HCT116 (cell line): Measurements from ENCODE around the gene PTPN7. TPM values are rescaled to one million over a fixed set of nuclear protein-coding genes. Genes with fewer than 3 reads are reported as not detected.

Source experiments
- ATAC-seq: fragments of 200-7000 bp; cut with Tn5 transposase; 2 replicates; pipeline ENCODE4 v1.9.1; 2020; ENCODE audit warnings: mild to moderate bottlenecking, moderate library complexity
- BruUV-seq: library from RNA; stranded (reverse); fragments of 400-500 nt; replicated peaks from 2 replicates; lab custom pipeline; 2021; lab: Mats Ljungman, UMichigan
- CTCF ChIA-PET: fragments of 300-600 bp; sonication (Branson Sonifier 250); formaldehyde crosslinking; loops from one replicate; lab custom pipeline; 2021; ENCODE audit warnings: antibody characterized with exemption; lab: Charles Lee
- POLR2A ChIA-PET: fragments of 300-600, 350-600 bp; sonication (Branson Sonifier 250); formaldehyde crosslinking; loops from one replicate; lab custom pipeline; 2021; ENCODE audit warnings: antibody characterized with exemption; lab: Charles Lee
- RAD21 ChIA-PET, 2 experiments: fragments of 300-600 bp; sonication (Branson Sonifier 250); formaldehyde crosslinking; loops; one replicate each; lab custom pipeline; 2023; ENCODE audit warnings: low total read pairs in 2 of 2; ENCODE audit not compliant: uncharacterized antibody in 2 of 2, unreplicated experiment in 2 of 2, low non-redundant PET in 1 of 2; lab: Charles Lee
- DNase-seq: peaks from one replicate; pipeline ENCODE4 v3.0.0-alpha.2; 2010; ENCODE audit warnings: low read depth, low spot score
- H2AFZ ChIP-seq: fragments of 200-600 bp; shearing (Covaris generic), sonication (generic); 2 replicates; pipeline ENCODE4 v1.6.1; 2017; ENCODE audit warnings: low read depth, mixed run types, mixed read lengths, antibody characterized with exemption, low read length; ENCODE audit not compliant: poor library complexity, severe bottlenecking
- H3K27ac ChIP-seq: 2 replicates; pipeline ENCODE4 v1.5.1; 2012; ENCODE audit warnings: low read depth, low read length
- H3K27me3 ChIP-seq: fragments of 200-600 bp; sonication (generic); 2 replicates; pipeline ENCODE4 v1.6.1; 2016; ENCODE audit warnings: mixed run types, low read length, mixed read lengths; ENCODE audit not compliant: insufficient read depth
- H3K36me3 ChIP-seq, 2 experiments: fragments of 200-500 bp in 1 of 2; fragments of 200-600 bp in 1 of 2; sonication (Bioruptor generic) in 1 of 2; sonication (generic) in 1 of 2; 2 replicates each; pipeline versions ENCODE4 v1.5.1 to v1.6.1; 2014 to 2016; ENCODE audit warnings: low read length in 2 of 2, inconsistent platforms in 1 of 2, mixed read lengths in 1 of 2, mixed run types in 1 of 2; ENCODE audit not compliant: insufficient read depth in 2 of 2, control insufficient read depth in 1 of 2
- H3K4me1 ChIP-seq, 2 experiments: fragments of 200-600 bp in 1 of 2; sonication (generic) in 1 of 2; 2 replicates each; pipeline versions ENCODE4 v1.5.1 to v1.6.1; 2012 to 2017; ENCODE audit warnings: low read length in 2 of 2, inconsistent platforms in 1 of 2, mild to moderate bottlenecking in 1 of 2, mixed read lengths in 1 of 2, mixed run types in 1 of 2, moderate library complexity in 1 of 2; ENCODE audit not compliant: insufficient read depth in 2 of 2, control insufficient read depth in 1 of 2
- H3K4me2 ChIP-seq: fragments of 200-600 bp; sonication (generic); 2 replicates; pipeline ENCODE4 v1.6.1; 2017; ENCODE audit warnings: mixed run types, low read length, mixed read lengths
- H3K4me3 ChIP-seq, 2 experiments: fragments of 200-600 bp in 1 of 2; sonication (generic) in 1 of 2; replicated peaks in 1 of 2; 2 replicates each; pipeline ENCODE4 v1.5.1; 2011 to 2016; ENCODE audit warnings: low read length in 2 of 2, control low read depth in 1 of 2, low read depth in 1 of 2, mild to moderate bottlenecking in 1 of 2, mixed read lengths in 1 of 2, mixed run types in 1 of 2
- H3K79me2 ChIP-seq: fragments of 200-600 bp; sonication (generic); 2 replicates; pipeline ENCODE4 v1.6.1; 2017; ENCODE audit warnings: mild to moderate bottlenecking, mixed run types, low read length, moderate library complexity, mixed read lengths; ENCODE audit not compliant: insufficient read depth
- H3K9ac ChIP-seq: fragments of 200-600 bp; sonication (generic); 2 replicates; pipeline ENCODE4 v1.6.1; 2016; ENCODE audit warnings: low read length, mixed read lengths
- H3K9me2 ChIP-seq: fragments of 200-600 bp; sonication (generic), shearing (Covaris generic); 2 replicates; pipeline ENCODE4 v1.6.1; 2017; ENCODE audit warnings: mixed run types, mild to moderate bottlenecking, moderate library complexity; ENCODE audit not compliant: insufficient read depth
- H3K9me3 ChIP-seq, 2 experiments: fragments of 200-500 bp in 1 of 2; fragments of 200-600 bp in 1 of 2; sonication (Bioruptor generic) in 1 of 2; sonication (generic) in 1 of 2; 2 replicates each; pipeline ENCODE4 v1.6.1; 2014 to 2017; ENCODE audit warnings: low read length in 2 of 2, mixed read lengths in 2 of 2, inconsistent platforms in 1 of 2, low read depth in 1 of 2, mild to moderate bottlenecking in 1 of 2, mixed run types in 1 of 2, moderate library complexity in 1 of 2; ENCODE audit not compliant: control insufficient read depth in 1 of 2, insufficient read depth in 1 of 2
- H4K20me1 ChIP-seq: fragments of 200-600 bp; sonication (generic), shearing (Covaris generic); 2 replicates; pipeline ENCODE4 v1.6.1; 2017; ENCODE audit warnings: mixed run types, mild to moderate bottlenecking, moderate library complexity; ENCODE audit not compliant: insufficient read depth
- CBX3 ChIP-seq: IDR thresholded peaks from 2 replicates; pipeline ENCODE4 v1.6.1; 2012; ENCODE audit warnings: low read depth
- EZH2phosphoT487 ChIP-seq: fragments of 200-600 bp; IDR thresholded peaks from 2 replicates; pipeline ENCODE4 v1.6.1; 2018; ENCODE audit warnings: antibody characterized with exemption, borderline replicate concordance
- JUND ChIP-seq: IDR thresholded peaks from 2 replicates; pipeline ENCODE4 v1.6.1; 2012
- SRF ChIP-seq: IDR thresholded peaks from 2 replicates; pipeline ENCODE4 v1.6.1; 2012; ENCODE audit warnings: low read depth
- TCF7L2 ChIP-seq: IDR thresholded peaks from 2 replicates; pipeline ENCODE4 v1.7.0; 2011; ENCODE audit warnings: borderline replicate concordance, inconsistent platforms; ENCODE audit not compliant: insufficient read depth, insufficient read length; ENCODE audit errors: extremely low read depth
- ZBTB33 ChIP-seq: IDR thresholded peaks from 2 replicates; pipeline ENCODE4 v1.6.1; 2011; ENCODE audit warnings: mild to moderate bottlenecking, low read length, moderate library complexity; ENCODE audit not compliant: insufficient replicate concordance; ENCODE audit errors: extremely low read depth
- ZFX ChIP-seq: fragments of 450-650 bp; IDR thresholded peaks from 2 replicates; pipeline ENCODE4 v1.6.1; 2017
- ZNF274 ChIP-seq: fragments of 200-500 bp; sonication (Bioruptor generic); IDR thresholded peaks from 2 replicates; pipeline ENCODE4 v1.6.1; 2014; ENCODE audit warnings: mild to moderate bottlenecking, low read depth, low read length, inconsistent platforms
- intact Hi-C: fragments of 100-400 bp; cut with micrococcal nuclease; formaldehyde crosslinking; loops from 2 replicates; pipeline ENCODE4 v1.10.0; 2022
- total RNA-seq: library from RNA; stranded (reverse); gene quantifications from one replicate; pipeline ENCODE4 v1.2.1, GENCODE V29; 2021; ENCODE audit not compliant: unreplicated experiment

Gene PTPN7
- total RNA-seq, 1 experiment from 2014 or later, result 0.76 TPM

- TF ChIP-seq ZBTB33 (no peak), SRF (no peak), CBX3 (no peak)
- TF ChIP-seq, all 23 proteins: peak for 0
These were observed 10.3 kb upstream of the PTPN7 start (continued) for GRCh38 chr1:202170726-202171125.

DNA sequence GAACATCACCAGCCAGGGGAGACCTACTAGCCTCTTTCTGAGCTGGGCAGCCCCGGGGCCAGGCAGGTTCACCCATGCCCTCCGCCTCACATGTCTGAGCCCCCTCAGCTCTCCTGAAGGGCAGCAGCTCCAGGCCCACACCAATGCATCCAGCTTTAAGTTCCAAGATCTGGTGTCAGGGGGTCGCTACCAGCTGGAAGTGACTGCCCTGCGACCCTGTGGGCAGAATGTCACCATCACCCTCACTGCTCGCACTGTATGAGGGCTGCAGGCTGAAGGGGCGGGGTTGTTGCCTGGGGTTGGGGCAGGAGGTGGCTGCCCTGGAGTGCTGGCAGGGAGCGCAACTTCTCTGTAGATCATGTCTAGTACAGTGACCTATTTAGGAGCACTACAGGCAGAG is 8.5 kb upstream of the PTPN7 start:
- Histone ChIP-seq H2AFZ (no peak overlapping the region), H3K79me2 (no peaks in the 10 kb centered on the region), H4K20me1 (no peaks in the 10 kb centered on the region), H3K27ac (no peak overlapping the region), H3K4me2 (no peak overlapping the region), H3K36me3 (no peaks in the 10 kb centered on the region), H3K9ac (no peak overlapping the region), H3K4me3 (no peak overlapping the region), H3K9me3 (no peaks in the 10 kb centered on the region), H3K9me2 (no peaks in the 10 kb centered on the region), H3K4me1 (no peaks in the 10 kb centered on the region), H3K27me3 (no peaks in the 10 kb centered on the region)
- no TSS peak for BruUV-seq
- no peak for DNase-seq
- POLR2A ChIA-PET, result no interaction called here
- RAD21 ChIA-PET, result no interaction called here
- no peak for TF ChIP-seq TCF7L2
- no peak for TF ChIP-seq ZFX
- no peak for TF ChIP-seq ZNF274
- TF ChIP-seq CBX3, result no peak
- TF ChIP-seq JUND, result no peak
- TF ChIP-seq EZH2phosphoT487, result no peak
- ATAC-seq, result no peak
- intact Hi-C loops, result no loop called here
- CTCF ChIA-PET, result no interaction called here
